GM23338 (cell line): ENCODE measurements around the gene CEP85.

ENCODE experiments used
- POLR2AphosphoS5 ChIP-seq: IDR thresholded peaks from 2 replicates; pipeline ENCODE4 v1.6.1; 2016; ENCODE audit warnings: antibody characterized with exemption, low read depth
- TF ChIP-seq, protein P1 (sequence below), 2 experiments: fragments of 200-600 bp in 1 of 2; sonication (generic) in 1 of 2; conservative IDR thresholded peaks; 2 replicates each; pipeline versions ENCODE4 v1.5.1 to v1.6.1; 2016 to 2017; ENCODE audit warnings: antibody characterized with exemption in 2 of 2, low read depth in 2 of 2, mild to moderate bottlenecking in 2 of 2, moderate library complexity in 1 of 2

- TF ChIP-seq, protein P1, sequence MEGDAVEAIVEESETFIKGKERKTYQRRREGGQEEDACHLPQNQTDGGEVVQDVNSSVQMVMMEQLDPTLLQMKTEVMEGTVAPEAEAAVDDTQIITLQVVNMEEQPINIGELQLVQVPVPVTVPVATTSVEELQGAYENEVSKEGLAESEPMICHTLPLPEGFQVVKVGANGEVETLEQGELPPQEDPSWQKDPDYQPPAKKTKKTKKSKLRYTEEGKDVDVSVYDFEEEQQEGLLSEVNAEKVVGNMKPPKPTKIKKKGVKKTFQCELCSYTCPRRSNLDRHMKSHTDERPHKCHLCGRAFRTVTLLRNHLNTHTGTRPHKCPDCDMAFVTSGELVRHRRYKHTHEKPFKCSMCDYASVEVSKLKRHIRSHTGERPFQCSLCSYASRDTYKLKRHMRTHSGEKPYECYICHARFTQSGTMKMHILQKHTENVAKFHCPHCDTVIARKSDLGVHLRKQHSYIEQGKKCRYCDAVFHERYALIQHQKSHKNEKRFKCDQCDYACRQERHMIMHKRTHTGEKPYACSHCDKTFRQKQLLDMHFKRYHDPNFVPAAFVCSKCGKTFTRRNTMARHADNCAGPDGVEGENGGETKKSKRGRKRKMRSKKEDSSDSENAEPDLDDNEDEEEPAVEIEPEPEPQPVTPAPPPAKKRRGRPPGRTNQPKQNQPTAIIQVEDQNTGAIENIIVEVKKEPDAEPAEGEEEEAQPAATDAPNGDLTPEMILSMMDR (conservative IDR thresholded peaks at IDR 0.05; ENCODE audit: low read depth in 2 of 2), result no peak
- no peak for TF ChIP-seq POLR2AphosphoS5
Observed at GRCh38 chr1:26239936-26240335, 5.9 kb downstream of the CEP85 start.
